ENCODE measurements around the gene MRPS10.
"Not testable (repeated sequence)": the region's sequence is repeated elsewhere in the genome, so short reads cannot be mapped to it uniquely, and the experiment has no call there.

MRPS10 gene

DNA sequence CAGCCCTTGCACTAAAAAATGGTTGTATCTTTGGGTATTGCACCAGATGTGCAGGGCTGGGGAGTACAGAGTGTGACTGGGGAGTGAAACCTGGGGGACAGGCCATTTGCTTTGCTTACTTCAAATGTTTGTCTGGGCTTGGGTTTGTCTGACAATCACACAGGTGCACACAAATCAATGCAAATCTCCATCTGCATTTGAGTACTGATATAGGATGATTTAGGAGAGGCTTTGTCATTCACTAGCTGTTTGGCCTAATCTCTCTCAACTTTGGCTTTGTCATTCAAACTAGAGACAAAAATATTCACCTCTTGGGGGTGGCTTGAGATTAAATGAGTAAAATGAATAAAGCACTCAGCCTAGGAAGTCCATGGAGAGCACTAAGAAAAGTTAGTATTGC, 40.7 kb downstream of the MRPS10 start:
- no peak for DNase-seq (ENCODE audit: low spot score)
- TF ChIP-seq, protein P1, sequence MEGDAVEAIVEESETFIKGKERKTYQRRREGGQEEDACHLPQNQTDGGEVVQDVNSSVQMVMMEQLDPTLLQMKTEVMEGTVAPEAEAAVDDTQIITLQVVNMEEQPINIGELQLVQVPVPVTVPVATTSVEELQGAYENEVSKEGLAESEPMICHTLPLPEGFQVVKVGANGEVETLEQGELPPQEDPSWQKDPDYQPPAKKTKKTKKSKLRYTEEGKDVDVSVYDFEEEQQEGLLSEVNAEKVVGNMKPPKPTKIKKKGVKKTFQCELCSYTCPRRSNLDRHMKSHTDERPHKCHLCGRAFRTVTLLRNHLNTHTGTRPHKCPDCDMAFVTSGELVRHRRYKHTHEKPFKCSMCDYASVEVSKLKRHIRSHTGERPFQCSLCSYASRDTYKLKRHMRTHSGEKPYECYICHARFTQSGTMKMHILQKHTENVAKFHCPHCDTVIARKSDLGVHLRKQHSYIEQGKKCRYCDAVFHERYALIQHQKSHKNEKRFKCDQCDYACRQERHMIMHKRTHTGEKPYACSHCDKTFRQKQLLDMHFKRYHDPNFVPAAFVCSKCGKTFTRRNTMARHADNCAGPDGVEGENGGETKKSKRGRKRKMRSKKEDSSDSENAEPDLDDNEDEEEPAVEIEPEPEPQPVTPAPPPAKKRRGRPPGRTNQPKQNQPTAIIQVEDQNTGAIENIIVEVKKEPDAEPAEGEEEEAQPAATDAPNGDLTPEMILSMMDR (IDR thresholded peaks at IDR 0.05; ENCODE audit: extremely low read depth, insufficient read depth, missing control alignments): no peak
- in situ Hi-C loops (cut with MboI; ENCODE audit: low pct_unique_long_range_greater_than_20kb, low sequenced_read_pairs, unreplicated experiment): no loop called here

DNA sequence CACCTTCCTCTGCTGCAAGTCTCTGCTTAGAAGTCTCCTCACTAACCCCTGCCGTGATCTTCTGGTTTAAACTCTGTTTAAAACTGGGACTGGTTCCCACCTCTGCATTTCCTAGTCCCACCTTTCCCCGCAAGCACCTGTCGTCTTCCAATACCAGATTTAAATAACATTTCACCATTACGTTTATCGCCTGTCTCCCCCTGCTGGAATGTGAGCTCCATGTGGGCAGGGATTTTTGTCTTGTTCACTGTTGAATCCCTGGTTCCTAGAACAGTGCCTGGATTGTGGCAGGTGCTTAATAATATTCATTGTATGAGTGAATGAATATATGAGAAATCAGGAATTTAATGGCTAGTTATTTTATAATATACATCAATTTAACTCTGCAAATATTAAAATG, 41.8 kb downstream of the MRPS10 start:
- TF ChIP-seq, protein P1 (IDR thresholded peaks at IDR 0.05; ENCODE audit: extremely low read depth, insufficient read depth, missing control alignments): peak; percentile 2
- in situ Hi-C loops (cut with MboI; ENCODE audit: low pct_unique_long_range_greater_than_20kb, low sequenced_read_pairs, unreplicated experiment): no loop called here
- no peak for DNase-seq (ENCODE audit: low spot score)

DNA sequence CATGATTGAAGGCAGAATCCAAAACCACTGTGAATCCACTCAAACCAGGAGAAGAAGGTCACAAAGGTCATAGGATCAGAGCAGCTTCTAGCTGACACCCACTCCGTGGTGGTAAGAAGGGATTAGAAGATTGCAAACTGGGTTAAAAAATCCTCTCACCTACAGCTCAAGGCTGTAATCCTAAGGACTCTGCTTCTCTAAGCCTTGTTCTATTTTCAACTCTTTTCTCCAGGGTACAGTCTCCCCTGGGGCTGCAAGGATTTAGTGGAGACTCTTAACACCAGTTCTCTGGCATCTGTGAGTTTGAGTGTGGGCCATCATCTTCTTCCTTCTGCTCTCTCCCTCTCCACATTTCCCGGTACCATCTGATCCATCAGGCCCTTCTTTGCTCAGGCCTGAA, 44.6 kb downstream of the MRPS10 start, which contains the start of gene GUCA1A:
Gene GUCA1A (plus strand): TSS at position 264 of the 400 bp plus-strand sequence. CDS start 250 bp downstream, outside the sequence.
- in situ Hi-C loops (cut with MboI; ENCODE audit: low pct_unique_long_range_greater_than_20kb, low sequenced_read_pairs, unreplicated experiment): no loop called here
- DNase-seq (ENCODE audit: low spot score): no peak
- TF ChIP-seq, protein P1 (IDR thresholded peaks at IDR 0.05; ENCODE audit: extremely low read depth, insufficient read depth, missing control alignments): no peak

DNA sequence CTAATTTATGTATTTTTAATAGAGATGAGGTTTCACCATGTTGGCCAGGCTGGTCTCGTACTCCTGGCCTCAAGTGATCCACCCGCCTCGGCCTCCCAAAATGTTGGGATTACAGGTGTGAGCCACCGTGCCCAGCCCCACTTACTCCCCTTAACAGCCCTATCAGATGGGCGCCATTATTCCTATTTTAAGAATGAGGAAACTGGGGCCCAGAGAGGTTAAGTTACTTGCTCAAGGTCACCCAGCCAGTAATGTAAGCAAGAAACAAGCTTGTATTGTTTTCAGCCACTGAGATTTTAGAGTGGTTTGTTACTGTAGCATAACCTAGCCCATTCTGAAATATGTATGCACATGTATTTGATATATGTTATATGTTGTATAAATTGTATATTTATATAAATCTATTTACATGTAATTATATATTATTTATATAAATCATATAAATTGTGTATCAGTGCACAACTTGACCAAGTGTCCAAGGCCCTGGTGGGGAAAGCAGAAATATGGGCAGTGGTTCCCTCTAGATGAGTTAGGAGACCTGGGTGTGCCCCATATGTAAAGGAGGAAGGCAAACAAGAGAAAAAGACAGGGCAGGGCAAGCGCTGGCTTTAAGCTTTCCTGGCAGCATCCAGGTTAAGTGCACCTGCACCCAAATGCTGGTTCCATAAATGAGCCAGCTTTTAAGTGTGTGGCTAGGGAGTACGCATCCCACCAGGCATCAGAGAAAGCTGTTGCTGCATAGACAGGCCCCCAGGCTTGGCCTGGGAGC, 45.7 kb downstream of the MRPS10 start:
- no peak for DNase-seq (ENCODE audit: low spot score)
- TF ChIP-seq, protein P1 (IDR thresholded peaks at IDR 0.05; ENCODE audit: extremely low read depth, insufficient read depth, missing control alignments): no peak
- in situ Hi-C loops (cut with MboI; ENCODE audit: low pct_unique_long_range_greater_than_20kb, low sequenced_read_pairs, unreplicated experiment): no loop called here

DNA sequence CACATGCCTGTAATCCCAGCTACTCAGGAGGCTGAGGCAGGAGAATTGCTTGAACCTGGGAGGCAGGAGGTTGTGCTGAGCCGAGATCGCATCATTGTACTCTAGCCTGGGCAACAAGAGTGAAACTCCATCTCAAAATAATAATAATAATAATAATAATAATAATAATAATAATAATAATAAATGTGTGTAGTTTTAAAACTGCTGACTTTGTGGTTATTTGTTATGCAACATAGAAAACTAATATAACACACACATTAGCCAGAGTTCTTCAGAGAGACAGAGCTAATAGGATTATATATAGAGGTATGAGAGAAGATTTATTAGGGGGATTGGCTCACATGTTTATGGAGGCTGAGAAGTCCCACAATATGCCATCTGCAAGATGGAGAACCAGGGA, 47.9 kb downstream of the MRPS10 start:
- in situ Hi-C loops (cut with MboI; ENCODE audit: low pct_unique_long_range_greater_than_20kb, low sequenced_read_pairs, unreplicated experiment): not testable (repeated sequence)

DNA sequence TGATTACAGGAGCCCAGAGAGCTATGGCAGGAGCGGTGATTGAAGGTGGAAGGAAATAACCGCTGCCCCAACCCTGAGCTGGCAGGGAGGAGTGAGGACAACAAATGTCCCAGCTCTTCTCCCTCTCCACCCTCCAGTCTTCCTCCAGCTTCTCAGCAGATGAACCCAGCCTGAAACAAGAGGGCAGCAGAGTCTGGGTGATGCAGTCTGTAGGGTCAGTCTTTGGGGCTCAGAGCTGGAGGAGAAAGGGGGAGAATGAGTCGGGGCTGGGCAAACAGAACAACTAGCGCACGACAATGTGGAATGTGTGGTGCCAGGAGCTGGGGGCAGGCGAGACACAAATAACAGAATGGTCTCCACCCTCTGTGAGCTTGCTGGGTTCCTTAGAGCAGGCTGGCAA, 49.0 kb downstream of the MRPS10 start:
- in situ Hi-C loops (cut with MboI; ENCODE audit: low pct_unique_long_range_greater_than_20kb, low sequenced_read_pairs, unreplicated experiment): no loop called here
- TF ChIP-seq, protein P1 (IDR thresholded peaks at IDR 0.05; ENCODE audit: extremely low read depth, insufficient read depth, missing control alignments): no peak
- DNase-seq (ENCODE audit: low spot score): no peak

More for the DNA sequence above, 47.9 kb downstream of the MRPS10 start:
- not testable (repeated sequence) for DNase-seq (ENCODE audit: low spot score)

DNA sequence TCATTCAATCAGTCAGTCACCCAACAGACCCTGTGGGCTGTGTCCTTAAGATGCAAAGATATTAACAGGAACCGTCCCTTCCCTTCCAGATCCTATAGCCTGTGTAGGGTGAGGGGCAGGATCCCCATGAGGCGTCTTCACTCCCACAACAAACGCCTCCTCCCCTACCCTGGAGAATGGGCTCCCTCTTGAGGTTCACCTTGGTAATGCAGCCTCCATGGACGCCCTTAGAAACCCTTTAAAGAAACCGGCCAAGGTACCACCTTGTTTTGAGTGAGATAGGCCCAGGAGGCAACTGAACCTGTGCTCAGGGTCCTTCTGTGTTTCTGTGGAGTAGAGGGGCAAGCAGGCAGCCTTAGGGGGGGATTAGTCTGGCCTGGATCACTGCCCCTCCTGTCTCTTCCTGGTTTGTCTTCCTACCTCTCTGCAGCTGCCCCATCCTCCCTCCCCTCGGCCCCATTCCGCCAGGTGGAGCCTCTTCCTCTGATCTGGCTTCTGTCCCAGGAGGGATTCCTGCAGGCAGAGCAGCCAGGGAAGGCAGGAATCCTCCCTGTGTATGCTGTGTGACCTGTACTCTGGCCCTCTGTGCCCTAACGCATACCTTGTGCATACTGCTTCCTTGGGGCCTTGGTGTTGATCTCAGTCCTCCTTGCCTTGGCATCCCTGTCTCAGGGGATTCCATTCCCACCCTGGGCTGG, 51.1 kb downstream of the MRPS10 start:
- in situ Hi-C loops (cut with MboI; ENCODE audit: low pct_unique_long_range_greater_than_20kb, low sequenced_read_pairs, unreplicated experiment): no loop called here
- DNase-seq (ENCODE audit: low spot score): peak; percentile 89
- TF ChIP-seq, protein P1 (IDR thresholded peaks at IDR 0.05; ENCODE audit: extremely low read depth, insufficient read depth, missing control alignments): peak; percentile 93

All from GM13977 (cell line).